Epithelial cell of esophagus (primary cell): Measurements from ENCODE around the gene TIAM2.

Experiments
- DNase-seq: peaks from one replicate; pipeline ENCODE4 v3.0.0; 2010; ENCODE audit warnings: low read depth
- H3K4me3 ChIP-seq: 2 replicates; pipeline ENCODE4 v1.5.1; 2011; ENCODE audit warnings: mild to moderate bottlenecking, low read length, control low read depth
- CTCF ChIP-seq: IDR thresholded peaks from 2 replicates; pipeline ENCODE4 v1.5.1; 2011; ENCODE audit warnings: low read depth, mild to moderate bottlenecking, low read length, control low read depth, inconsistent platforms; ENCODE audit not compliant: insufficient read depth; ENCODE audit errors: missing control alignments

TIAM2 gene

GRCh38 chr6:155158030-155158843 lies 163.1 kb downstream of the TIAM2 start:
- H3K4me3 ChIP-seq, result no peak overlapping the region
- DNase-seq, result peak; percentile 64
- TF ChIP-seq CTCF, result no peak

GRCh38 chr6:155162682-155163081 lies 167.6 kb downstream of the TIAM2 start:
- TF ChIP-seq CTCF, result no peak
- no peak for DNase-seq
- no peak overlapping the region for H3K4me3 ChIP-seq

GRCh38 chr6:155163601-155164000 lies 168.5 kb downstream of the TIAM2 start:
- no peak for TF ChIP-seq CTCF
- no peak overlapping the region for H3K4me3 ChIP-seq
- DNase-seq, result no peak

- no peak overlapping the region for H3K4me3 ChIP-seq
- no peak for TF ChIP-seq CTCF
- no peak for DNase-seq
Measured at GRCh38 chr6:155165029-155165710, 170.1 kb downstream of the TIAM2 start.

- no peak for DNase-seq
- TF ChIP-seq CTCF, result no peak
- no peak overlapping the region for H3K4me3 ChIP-seq
Measured at GRCh38 chr6:155170519-155170918, 175.4 kb downstream of the TIAM2 start.

- TF ChIP-seq CTCF, result no peak
- no peak overlapping the region for H3K4me3 ChIP-seq
Measured at GRCh38 chr6:155171109-155171746, 176.1 kb downstream of the TIAM2 start.

More at GRCh38 chr6:155171109-155171746, 176.1 kb downstream of the TIAM2 start:
- peak; percentile 82 for DNase-seq
